ENCODE results near the gene NBR1.

NBR1 gene

DNA sequence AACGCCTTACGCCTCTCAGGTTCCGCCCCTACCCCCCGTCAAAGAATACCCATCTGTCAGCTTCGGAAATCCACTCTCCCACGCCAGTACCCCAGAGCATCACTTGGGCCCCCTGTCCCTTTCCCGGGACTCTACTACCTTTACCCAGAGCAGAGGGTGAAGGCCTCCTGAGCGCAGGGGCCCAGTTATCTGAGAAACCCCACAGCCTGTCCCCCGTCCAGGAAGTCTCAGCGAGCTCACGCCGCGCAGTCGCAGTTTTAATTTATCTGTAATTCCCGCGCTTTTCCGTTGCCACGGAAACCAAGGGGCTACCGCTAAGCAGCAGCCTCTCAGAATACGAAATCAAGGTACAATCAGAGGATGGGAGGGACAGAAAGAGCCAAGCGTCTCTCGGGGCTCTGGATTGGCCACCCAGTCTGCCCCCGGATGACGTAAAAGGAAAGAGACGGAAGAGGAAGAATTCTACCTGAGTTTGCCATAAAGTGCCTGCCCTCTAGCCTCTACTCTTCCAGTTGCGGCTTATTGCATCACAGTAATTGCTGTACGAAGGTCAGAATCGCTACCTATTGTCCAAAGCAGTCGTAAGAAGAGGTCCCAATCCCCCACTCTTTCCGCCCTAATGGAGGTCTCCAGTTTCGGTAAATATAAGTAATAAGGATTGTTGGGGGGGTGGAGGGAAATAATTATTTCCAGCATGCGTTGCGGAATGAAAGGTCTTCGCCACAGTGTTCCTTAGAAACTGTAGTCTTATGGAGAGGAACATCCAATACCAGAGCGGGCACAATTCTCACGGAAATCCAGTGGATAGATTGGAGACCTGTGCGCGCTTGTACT, 45.7 kb upstream of the NBR1 start, which contains the start of gene BRCA1 (continued):
- TF ChIP-seq, protein P1, sequence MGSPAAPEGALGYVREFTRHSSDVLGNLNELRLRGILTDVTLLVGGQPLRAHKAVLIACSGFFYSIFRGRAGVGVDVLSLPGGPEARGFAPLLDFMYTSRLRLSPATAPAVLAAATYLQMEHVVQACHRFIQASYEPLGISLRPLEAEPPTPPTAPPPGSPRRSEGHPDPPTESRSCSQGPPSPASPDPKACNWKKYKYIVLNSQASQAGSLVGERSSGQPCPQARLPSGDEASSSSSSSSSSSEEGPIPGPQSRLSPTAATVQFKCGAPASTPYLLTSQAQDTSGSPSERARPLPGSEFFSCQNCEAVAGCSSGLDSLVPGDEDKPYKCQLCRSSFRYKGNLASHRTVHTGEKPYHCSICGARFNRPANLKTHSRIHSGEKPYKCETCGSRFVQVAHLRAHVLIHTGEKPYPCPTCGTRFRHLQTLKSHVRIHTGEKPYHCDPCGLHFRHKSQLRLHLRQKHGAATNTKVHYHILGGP (tag by site-specific recombination; IDR thresholded peaks at IDR 0.05) = no peak
- TF ChIP-seq ZNF184 (tag by site-specific recombination; IDR thresholded peaks at IDR 0.05) = 0 out of 2 replicates have a peak, but pooled peaks have one; percentile 41
- TF ChIP-seq, protein P2, sequence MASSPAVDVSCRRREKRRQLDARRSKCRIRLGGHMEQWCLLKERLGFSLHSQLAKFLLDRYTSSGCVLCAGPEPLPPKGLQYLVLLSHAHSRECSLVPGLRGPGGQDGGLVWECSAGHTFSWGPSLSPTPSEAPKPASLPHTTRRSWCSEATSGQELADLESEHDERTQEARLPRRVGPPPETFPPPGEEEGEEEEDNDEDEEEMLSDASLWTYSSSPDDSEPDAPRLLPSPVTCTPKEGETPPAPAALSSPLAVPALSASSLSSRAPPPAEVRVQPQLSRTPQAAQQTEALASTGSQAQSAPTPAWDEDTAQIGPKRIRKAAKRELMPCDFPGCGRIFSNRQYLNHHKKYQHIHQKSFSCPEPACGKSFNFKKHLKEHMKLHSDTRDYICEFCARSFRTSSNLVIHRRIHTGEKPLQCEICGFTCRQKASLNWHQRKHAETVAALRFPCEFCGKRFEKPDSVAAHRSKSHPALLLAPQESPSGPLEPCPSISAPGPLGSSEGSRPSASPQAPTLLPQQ (tag by site-specific recombination; IDR thresholded peaks at IDR 0.05) = peak; percentile 59
- no peak for TF ChIP-seq ZNF175 (tag by site-specific recombination; IDR thresholded peaks at IDR 0.05)
- TF ChIP-seq PRDM1 (tag by site-specific recombination; IDR thresholded peaks at IDR 0.05) = no peak
- no peak for TF ChIP-seq ZNF558 (tag by site-specific recombination; IDR thresholded peaks at IDR 0.05)
- no peak for TF ChIP-seq HOXD13 (CRISPR knock-in tag; IDR thresholded peaks at IDR 0.05; ENCODE audit: borderline replicate concordance)
- TF ChIP-seq ZNF2 (tag by site-specific recombination; IDR thresholded peaks at IDR 0.05) = no peak
- TF ChIP-seq ZNF571 (tag by site-specific recombination; IDR thresholded peaks at IDR 0.05) = no peak
- TF ChIP-seq ZNF549 (tag by site-specific recombination; IDR thresholded peaks at IDR 0.05) = no peak
- peak; percentile 89 for TF ChIP-seq GLIS2 (tag by site-specific recombination; IDR thresholded peaks at IDR 0.05)
- TF ChIP-seq ZNF792 (tag by site-specific recombination; IDR thresholded peaks at IDR 0.05) = no peak
- TF ChIP-seq, protein P3, sequence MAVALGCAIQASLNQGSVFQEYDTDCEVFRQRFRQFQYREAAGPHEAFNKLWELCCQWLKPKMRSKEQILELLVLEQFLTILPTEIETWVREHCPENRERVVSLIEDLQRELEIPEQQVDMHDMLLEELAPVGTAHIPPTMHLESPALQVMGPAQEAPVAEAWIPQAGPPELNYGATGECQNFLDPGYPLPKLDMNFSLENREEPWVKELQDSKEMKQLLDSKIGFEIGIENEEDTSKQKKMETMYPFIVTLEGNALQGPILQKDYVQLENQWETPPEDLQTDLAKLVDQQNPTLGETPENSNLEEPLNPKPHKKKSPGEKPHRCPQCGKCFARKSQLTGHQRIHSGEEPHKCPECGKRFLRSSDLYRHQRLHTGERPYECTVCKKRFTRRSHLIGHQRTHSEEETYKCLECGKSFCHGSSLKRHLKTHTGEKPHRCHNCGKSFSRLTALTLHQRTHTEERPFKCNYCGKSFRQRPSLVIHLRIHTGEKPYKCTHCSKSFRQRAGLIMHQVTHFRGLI (tag by site-specific recombination; IDR thresholded peaks at IDR 0.05) = no peak
- TF ChIP-seq ZNF777 (tag by site-specific recombination; IDR thresholded peaks at IDR 0.05; ENCODE audit: borderline replicate concordance) = peak; percentile 42; the same call in 1 of the 2 replicates
- no peak for TF ChIP-seq ZNF114 (tag by site-specific recombination; IDR thresholded peaks at IDR 0.05)
- TF ChIP-seq, protein P4, sequence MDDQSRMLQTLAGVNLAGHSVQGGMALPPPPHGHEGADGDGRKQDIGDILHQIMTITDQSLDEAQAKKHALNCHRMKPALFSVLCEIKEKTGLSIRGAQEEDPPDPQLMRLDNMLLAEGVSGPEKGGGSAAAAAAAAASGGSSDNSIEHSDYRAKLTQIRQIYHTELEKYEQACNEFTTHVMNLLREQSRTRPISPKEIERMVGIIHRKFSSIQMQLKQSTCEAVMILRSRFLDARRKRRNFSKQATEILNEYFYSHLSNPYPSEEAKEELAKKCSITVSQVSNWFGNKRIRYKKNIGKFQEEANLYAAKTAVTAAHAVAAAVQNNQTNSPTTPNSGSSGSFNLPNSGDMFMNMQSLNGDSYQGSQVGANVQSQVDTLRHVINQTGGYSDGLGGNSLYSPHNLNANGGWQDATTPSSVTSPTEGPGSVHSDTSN (CRISPR knock-in tag; IDR thresholded peaks at IDR 0.05) = no peak
- TF ChIP-seq, protein P5, sequence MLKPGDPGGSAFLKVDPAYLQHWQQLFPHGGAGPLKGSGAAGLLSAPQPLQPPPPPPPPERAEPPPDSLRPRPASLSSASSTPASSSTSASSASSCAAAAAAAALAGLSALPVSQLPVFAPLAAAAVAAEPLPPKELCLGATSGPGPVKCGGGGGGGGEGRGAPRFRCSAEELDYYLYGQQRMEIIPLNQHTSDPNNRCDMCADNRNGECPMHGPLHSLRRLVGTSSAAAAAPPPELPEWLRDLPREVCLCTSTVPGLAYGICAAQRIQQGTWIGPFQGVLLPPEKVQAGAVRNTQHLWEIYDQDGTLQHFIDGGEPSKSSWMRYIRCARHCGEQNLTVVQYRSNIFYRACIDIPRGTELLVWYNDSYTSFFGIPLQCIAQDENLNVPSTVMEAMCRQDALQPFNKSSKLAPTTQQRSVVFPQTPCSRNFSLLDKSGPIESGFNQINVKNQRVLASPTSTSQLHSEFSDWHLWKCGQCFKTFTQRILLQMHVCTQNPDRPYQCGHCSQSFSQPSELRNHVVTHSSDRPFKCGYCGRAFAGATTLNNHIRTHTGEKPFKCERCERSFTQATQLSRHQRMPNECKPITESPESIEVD (tag by site-specific recombination; IDR thresholded peaks at IDR 0.05) = no peak
- peak; percentile 58; the same call in 1 of the 2 replicates for TF ChIP-seq ZNF660 (tag by site-specific recombination; IDR thresholded peaks at IDR 0.05)
- no peak for TF ChIP-seq FEZF1 (tag by site-specific recombination; IDR thresholded peaks at IDR 0.05)
- TF ChIP-seq, protein P6, sequence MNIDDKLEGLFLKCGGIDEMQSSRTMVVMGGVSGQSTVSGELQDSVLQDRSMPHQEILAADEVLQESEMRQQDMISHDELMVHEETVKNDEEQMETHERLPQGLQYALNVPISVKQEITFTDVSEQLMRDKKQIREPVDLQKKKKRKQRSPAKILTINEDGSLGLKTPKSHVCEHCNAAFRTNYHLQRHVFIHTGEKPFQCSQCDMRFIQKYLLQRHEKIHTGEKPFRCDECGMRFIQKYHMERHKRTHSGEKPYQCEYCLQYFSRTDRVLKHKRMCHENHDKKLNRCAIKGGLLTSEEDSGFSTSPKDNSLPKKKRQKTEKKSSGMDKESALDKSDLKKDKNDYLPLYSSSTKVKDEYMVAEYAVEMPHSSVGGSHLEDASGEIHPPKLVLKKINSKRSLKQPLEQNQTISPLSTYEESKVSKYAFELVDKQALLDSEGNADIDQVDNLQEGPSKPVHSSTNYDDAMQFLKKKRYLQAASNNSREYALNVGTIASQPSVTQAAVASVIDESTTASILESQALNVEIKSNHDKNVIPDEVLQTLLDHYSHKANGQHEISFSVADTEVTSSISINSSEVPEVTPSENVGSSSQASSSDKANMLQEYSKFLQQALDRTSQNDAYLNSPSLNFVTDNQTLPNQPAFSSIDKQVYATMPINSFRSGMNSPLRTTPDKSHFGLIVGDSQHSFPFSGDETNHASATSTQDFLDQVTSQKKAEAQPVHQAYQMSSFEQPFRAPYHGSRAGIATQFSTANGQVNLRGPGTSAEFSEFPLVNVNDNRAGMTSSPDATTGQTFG (tag by site-specific recombination; IDR thresholded peaks at IDR 0.05; ENCODE audit: borderline replicate concordance) = no peak
- TF ChIP-seq, protein P7, sequence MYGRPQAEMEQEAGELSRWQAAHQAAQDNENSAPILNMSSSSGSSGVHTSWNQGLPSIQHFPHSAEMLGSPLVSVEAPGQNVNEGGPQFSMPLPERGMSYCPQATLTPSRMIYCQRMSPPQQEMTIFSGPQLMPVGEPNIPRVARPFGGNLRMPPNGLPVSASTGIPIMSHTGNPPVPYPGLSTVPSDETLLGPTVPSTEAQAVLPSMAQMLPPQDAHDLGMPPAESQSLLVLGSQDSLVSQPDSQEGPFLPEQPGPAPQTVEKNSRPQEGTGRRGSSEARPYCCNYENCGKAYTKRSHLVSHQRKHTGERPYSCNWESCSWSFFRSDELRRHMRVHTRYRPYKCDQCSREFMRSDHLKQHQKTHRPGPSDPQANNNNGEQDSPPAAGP (tag by site-specific recombination; IDR thresholded peaks at IDR 0.05) = peak; percentile 14; the same call in 1 of the 2 replicates
- TF ChIP-seq ZEB2 (tag by site-specific recombination; IDR thresholded peaks at IDR 0.05) = peak; percentile 93
- TF ChIP-seq ZNF843 (tag by site-specific recombination; IDR thresholded peaks at IDR 0.05) = 0 out of 2 replicates have a peak, but pooled peaks have one; percentile 15
- peak; percentile 33; the same call in 1 of the 2 replicates for TF ChIP-seq ZNF600 (tag by site-specific recombination; IDR thresholded peaks at IDR 0.05)
- TF ChIP-seq ZNF610 (tag by site-specific recombination; IDR thresholded peaks at IDR 0.05; ENCODE audit: borderline replicate concordance) = no peak
- TF ChIP-seq KLF8 (tag by site-specific recombination; IDR thresholded peaks at IDR 0.05) = no peak; the same call in 1 of the 2 replicates
- TF ChIP-seq ZNF707 (tag by site-specific recombination; IDR thresholded peaks at IDR 0.05) = no peak
- no peak for TF ChIP-seq KLF10 (tag by site-specific recombination; IDR thresholded peaks at IDR 0.05)
- TF ChIP-seq ZNF37A (tag by site-specific recombination; IDR thresholded peaks at IDR 0.05) = no peak

Data from HEK293 (cell line).